NB4 (cell line): ENCODE measurements around the gene INSIG1.

Experiments
- DNase-seq: peaks from one replicate; pipeline ENCODE4 v3.0.0; 2010; ENCODE audit warnings: low read depth
- H3K4me3 ChIP-seq: one replicate; pipeline ENCODE4 v1.5.1; 2011; ENCODE audit warnings: mild to moderate bottlenecking, low read depth, low read length, moderate library complexity
- MYC ChIP-seq: IDR thresholded peaks from 2 replicates; pipeline ENCODE4 v1.6.1; 2011; ENCODE audit warnings: low read depth, low read length
- POLR2A ChIP-seq: IDR thresholded peaks from 2 replicates; pipeline ENCODE4 v1.6.1; 2011; ENCODE audit warnings: mild to moderate bottlenecking; ENCODE audit not compliant: insufficient read length; ENCODE audit errors: extremely low read depth
- TF ChIP-seq, protein P1 (sequence below): IDR thresholded peaks from 2 replicates; pipeline ENCODE4 v1.6.1; 2011; ENCODE audit warnings: low read depth, low read length
- TF ChIP-seq, protein P2 (sequence below): IDR thresholded peaks from one replicate; pipeline ENCODE4 v1.5.1; 2012; ENCODE audit warnings: low read depth, low read length

Gene INSIG1

DNA sequence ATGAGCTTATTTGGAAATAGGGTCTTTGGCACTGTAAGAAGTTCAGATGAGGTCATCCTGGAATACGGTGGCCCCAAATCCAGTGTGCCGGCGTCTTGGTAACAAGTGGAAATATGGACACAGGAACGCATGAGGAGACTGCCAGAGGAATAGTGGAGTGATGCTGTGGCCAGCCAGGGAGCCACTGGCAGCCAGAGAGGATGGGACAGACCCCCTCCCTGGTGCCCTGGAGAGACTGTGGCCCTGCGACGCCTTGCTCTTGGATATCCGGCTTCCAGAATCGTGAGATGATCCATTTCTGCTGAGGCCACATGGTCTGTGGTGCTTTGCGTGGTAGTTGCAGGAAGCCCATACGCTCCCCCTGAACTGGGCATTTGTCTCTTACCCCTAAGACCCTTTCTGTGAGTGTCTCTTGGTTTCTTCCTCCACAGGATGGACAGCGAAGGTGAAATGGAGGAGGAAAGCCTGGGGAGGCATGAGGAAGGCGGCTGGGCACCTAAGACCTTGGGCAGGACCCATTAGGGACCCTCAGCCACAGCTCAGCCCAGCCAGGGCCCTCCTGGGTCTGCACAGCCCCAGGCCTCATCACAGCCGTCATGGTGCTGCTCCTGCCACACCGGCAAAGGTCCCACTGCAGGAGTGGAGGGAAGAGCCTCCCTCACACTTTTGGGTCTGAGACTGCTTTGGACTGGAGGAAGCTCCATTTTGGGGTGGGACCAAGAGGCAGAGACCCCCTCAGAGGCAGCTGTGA lies 53.6 kb downstream of the INSIG1 start:
- TF ChIP-seq POLR2A, result no peak
- TF ChIP-seq MYC, result no peak
- TF ChIP-seq, protein P1, sequence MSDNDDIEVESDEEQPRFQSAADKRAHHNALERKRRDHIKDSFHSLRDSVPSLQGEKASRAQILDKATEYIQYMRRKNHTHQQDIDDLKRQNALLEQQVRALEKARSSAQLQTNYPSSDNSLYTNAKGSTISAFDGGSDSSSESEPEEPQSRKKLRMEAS, result no peak
- TF ChIP-seq, protein P2, sequence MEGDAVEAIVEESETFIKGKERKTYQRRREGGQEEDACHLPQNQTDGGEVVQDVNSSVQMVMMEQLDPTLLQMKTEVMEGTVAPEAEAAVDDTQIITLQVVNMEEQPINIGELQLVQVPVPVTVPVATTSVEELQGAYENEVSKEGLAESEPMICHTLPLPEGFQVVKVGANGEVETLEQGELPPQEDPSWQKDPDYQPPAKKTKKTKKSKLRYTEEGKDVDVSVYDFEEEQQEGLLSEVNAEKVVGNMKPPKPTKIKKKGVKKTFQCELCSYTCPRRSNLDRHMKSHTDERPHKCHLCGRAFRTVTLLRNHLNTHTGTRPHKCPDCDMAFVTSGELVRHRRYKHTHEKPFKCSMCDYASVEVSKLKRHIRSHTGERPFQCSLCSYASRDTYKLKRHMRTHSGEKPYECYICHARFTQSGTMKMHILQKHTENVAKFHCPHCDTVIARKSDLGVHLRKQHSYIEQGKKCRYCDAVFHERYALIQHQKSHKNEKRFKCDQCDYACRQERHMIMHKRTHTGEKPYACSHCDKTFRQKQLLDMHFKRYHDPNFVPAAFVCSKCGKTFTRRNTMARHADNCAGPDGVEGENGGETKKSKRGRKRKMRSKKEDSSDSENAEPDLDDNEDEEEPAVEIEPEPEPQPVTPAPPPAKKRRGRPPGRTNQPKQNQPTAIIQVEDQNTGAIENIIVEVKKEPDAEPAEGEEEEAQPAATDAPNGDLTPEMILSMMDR, result no peak
- DNase-seq, result no peak
- no peak overlapping the region for H3K4me3 ChIP-seq

DNA sequence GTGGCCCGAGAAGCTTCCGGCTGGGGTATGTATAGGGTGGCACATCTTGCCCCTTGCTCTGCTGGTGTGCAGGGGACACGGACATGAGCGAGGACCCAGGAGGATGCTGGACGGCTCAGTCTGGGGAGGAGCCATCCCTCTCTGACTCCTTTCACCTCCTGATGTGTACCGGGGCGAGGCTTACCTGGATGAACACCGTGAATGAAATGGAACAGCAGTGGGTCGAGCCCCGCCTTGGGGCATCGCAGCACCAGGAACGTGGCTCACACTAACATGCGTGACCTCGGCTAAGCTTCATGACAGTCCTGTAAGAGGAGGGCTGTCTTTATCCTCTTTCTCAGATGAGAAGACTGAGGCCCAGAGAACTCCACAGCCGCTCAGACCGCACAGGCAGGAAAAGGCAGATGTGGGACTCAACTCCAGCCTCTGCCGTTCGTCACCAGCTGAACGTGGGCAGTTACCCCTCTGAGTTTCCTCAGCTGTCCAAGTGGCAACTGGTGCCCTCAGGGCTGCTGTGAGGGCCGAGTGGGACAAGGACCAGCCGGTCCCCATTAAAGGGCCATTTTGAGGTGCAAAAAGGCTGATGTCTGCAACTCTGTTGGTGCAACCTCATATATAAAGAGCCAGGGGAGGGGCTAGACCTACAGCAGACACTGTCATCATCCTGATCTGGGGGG lies 54.5 kb downstream of the INSIG1 start:
- H3K4me3 ChIP-seq, result no peak overlapping the region
- TF ChIP-seq, protein P2, result no peak
- TF ChIP-seq POLR2A (no peak), MYC (no peak)
- TF ChIP-seq, protein P1, result no peak
- no peak for DNase-seq

DNA sequence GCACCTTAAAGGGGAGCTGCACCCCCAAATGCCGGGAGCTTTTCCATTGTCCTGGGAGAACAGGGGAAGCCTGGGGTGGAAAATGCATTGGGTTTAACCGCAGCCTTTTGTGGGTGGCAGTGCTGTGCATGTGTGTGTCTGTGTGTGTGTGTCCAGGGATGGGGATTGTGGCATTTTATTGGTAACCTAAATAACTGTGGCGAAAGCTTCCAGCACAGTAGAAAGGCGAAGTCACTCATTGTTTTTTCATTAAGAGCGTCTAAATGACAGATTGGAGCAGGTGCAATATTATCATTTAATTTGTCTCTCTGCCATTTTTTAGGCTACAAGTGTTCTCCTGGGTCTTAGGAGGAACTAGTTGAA lies 55.1 kb downstream of the INSIG1 start:
- no peak overlapping the region for H3K4me3 ChIP-seq
- no peak for DNase-seq
- TF ChIP-seq, protein P1, result no peak
- TF ChIP-seq POLR2A, result no peak
- TF ChIP-seq, protein P2, result no peak
- TF ChIP-seq MYC, result no peak

DNA sequence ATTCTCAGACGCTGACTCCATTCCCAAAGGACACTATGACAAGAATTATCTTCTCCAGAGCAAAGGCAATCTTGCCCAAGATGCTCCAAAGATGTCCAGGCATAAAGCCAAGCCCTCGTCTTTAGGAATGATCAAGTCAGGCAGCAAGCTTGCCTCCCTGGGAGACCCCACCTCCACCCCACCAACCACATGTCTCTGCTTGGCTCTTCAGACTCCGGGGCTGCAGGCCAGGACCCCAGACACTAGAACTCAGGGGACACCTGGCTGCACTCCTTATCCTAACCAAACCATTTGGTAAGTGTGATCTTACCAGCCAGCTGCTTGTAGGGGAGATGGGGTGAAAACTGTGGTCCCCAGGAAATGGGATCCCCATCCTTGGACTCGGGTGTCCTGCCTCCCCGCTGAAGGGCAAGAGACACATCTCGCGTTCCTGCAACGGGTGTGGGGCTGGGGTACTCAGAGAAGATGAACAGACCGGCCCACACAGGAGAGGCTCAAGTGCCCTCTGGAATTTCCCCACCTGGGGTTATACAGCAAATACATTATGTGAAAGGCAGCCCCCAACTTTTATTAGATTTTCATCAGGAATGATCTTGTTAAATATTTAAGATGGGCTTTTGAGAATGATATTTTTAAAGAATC lies 55.7 kb downstream of the INSIG1 start:
- DNase-seq, result no peak
- TF ChIP-seq, protein P1, result no peak
- TF ChIP-seq, protein P2, result no peak
- TF ChIP-seq POLR2A (no peak), MYC (no peak)
- no peak overlapping the region for H3K4me3 ChIP-seq

DNA sequence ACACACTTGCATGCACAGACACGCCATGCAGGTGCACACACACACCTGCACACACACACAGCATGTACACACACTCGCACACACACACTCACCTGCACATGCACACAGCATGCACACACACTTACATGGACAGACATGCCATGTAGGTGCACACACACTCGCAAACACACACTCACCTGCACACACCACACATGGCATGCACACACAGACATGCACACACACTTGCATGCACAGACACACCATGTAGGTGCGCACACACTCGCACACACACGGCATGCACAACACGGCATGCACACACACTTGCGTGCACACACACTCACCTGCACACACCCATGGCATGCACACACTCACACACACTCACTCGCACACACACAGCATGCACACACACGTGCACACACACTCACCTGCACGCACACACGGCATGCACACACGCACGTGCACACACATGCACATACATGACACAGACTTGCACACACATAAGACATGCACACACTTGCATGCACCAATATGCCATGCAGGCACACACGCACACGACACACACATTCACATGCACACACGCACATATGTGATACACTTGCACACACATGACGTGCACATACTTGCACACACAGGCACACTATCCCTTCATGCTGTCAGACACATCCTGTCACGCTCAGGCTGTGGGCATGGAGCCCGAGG lies 56.8 kb downstream of the INSIG1 start:
- no peak overlapping the region for H3K4me3 ChIP-seq
- no peak for DNase-seq
- TF ChIP-seq, protein P1, result no peak
- TF ChIP-seq, protein P2, result no peak
- no peak for TF ChIP-seq MYC
- no peak for TF ChIP-seq POLR2A
